ENCODE measurements around the gene ATP8B4.

ATP8B4 gene

DNA sequence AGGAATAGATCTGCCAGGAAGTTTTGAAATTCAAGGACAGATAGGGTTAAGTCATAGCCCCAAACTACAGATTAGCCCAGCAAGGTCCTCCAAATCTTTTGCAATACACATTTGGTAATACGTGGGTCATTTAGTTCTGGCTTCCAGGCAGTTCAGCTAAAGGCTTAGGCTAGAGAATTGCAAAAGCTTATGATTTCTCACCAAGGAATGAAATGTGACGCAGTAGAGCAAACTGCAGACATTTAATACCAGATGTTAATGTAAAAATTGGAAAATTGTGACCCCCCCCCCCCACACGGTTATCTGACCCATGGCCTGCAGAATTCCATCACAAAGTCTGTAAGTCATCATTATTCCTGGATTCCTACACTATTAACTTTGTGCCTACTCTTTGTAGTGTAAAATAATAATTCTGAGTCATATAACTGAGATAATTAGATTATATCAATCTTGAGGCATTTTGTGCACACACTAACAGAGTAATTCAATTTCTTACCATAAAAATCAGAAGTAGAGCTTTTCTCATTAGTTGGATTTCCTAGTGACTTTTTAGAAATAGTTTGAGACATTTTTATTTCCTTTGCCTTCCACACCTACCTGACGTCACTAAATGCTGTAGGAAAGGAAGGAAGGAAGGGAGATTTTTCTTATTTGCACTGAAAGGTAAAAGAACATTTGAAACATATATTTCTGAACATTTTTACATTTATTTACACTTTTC lies 263.0 kb downstream of the ATP8B4 start:
- no peak for DNase-seq (ENCODE audit: low read depth)

DNA sequence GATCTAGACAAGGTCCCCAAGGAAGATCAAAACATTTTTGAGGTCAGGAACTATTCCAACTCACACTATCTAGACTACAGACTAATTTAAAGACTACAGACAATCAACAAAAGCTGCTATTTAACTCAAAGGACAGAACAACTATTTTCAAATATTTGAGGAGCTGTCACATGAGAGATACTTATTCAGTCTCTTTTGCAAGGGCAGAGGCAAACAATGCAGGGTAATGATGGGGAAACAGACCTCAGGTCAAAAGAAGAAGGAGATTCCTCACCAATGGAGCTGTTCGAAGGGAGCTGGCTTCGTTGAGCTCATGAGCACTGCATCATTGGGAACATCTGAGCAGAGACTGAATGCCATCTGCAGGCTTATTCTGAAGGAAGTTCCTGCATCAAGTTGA lies 266.3 kb downstream of the ATP8B4 start:
- no peak for DNase-seq (ENCODE audit: low read depth)

DNA sequence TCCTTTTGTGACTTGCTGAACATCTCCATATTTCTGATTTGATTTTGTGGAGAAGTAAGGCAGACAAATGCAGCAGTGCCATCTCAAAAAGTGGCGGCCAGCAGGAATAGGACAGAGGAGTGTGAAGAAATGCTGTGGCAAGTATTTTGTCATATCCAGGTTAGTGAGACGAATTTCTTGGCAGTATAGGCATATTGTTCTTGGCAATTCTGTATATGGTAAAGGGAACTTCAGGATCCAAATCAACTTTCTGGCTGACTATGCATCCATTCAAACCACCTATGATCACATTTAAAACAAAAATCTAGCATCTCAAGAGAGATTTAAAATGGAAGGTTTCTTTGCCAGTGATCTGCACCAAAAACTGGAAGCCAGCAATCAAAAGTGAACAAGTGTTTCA lies 270.2 kb downstream of the ATP8B4 start:
- DNase-seq (ENCODE audit: low read depth), result no peak

DNA sequence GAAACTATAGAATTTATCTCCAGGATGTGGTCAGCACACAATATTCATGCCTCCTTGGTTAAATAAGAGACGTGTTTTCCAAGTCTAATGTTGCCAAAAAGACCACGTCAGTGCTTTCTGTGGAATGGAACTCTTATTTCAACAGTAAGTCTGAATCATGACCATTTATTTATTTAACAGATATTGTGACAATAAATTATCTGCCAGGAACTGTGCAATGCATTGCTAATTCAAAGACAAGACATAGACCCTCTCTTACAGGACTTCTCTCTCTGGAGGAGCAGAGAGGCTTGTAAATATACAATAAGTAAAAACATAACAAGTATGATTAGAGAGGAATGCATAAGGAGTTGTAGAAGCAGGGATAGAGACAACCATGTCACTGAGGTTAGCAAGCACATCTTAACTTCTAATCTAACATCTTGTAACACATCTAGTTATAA lies 270.7 kb downstream of the ATP8B4 start:
- no peak for DNase-seq (ENCODE audit: low read depth)

DNA sequence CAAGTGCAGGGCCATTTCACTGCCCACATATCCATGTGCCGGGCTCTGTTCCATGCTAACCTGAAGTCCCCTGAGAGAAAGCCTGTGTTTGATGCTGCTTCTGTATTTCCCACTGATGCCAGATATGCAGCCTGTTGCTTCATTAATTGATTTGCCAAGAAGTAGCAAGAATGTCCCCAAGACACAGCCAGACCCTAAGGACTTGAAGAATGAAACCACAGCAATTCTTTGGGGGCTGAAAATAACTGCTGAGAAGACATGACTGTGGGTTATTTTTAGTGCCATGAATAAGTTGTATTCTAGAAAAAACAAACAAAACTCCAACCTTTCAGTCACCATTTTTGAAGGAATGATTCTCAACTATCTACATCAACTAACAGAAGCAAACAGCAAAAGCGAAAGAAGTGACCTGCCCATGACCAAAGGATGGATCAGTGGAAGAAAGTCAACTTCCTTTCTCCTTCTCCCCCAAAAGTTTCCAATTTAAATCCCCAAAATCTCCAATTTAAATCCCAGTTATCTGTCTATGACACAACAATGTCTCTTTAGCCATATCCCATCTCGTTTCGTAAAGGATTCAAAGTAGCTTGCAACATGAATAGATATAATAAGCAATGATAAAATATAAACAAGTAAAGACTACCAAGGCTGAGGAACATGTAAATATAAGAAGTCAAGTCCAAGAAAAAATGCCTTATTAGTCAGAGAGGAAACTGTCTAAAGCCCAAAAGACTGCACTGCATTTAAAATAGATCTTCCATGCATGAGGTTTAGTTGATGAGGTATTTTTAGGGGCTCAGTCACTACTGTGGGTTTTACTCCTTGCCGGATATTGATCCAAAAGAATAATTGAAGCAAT lies 271.4 kb downstream of the ATP8B4 start:
- DNase-seq (ENCODE audit: low read depth), result no peak

DNA sequence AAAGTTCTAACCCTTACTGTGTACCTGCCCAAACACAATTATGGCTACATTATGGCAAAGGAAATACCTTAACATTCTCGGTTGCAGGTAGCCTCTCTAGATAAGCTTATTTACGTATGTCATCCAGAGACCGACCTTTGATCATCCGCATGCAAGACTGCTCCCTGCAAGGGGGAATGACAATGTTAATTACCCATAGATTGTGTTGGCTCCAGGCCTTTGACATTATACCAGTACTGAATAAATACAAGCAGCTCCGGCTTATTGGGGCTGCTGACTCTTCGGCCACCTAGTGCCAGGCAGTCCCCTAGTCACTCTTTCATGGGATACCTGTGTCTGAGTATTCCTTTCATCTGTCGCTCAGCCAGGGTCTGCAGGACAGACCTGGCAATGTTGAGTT lies 274.6 kb downstream of the ATP8B4 start:
- no peak for DNase-seq (ENCODE audit: low read depth)

DNA sequence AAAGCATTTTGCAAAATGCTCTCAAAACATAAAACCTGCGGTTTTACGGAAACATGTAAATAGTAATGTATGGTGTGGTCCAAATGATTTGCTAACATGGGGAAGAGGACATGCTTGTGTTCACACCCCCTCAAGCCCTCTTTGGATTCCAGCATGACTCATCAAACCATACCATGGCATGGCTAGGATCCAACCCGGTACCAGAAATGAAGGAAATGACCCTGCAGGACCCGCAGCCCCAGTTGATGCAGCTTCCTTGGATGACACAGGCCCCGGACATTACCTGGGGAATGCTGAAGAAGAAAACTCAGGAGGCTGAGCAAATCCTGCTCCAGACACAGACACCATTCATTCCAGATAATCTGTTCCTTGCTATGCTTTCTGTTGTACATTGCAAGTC lies 275.3 kb downstream of the ATP8B4 start:
- no peak for DNase-seq (ENCODE audit: low read depth)

DNA sequence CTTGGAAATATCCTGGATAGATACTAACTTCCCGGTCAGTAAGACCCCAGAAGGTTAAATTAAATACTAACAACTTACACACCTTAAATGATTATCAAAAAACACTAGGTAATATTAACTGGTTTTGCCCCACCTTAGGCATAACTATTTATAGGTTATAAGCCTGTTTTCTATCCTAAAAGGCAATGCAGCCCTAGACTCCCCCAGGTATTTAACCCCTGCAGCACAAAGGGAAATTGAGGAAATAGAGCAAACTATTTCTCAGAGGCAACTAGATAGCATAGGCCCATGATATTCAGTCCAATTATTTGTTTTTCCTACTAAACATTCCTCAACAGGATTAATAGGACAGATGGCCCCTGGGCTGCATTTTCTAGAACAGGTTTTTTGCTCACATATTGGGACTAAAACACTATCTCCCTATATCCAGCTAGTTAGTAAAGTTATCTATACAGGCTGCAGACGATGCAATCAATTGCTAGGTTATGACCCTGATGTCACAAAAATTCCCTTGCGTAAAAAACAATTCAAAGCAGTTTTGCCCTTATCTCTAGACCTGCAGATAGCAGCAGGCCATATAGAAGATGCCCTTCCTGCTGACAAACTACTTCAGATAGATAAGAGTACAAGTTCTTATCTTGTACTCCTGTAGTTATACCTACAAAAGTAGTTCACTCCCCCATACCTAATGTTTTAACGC lies 276.9 kb downstream of the ATP8B4 start:
- DNase-seq (ENCODE audit: low read depth), result no peak

GRCh38 chr15:49832511-49832910 lies 286.5 kb downstream of the ATP8B4 start:
- no peak for DNase-seq (ENCODE audit: low read depth)

DNA sequence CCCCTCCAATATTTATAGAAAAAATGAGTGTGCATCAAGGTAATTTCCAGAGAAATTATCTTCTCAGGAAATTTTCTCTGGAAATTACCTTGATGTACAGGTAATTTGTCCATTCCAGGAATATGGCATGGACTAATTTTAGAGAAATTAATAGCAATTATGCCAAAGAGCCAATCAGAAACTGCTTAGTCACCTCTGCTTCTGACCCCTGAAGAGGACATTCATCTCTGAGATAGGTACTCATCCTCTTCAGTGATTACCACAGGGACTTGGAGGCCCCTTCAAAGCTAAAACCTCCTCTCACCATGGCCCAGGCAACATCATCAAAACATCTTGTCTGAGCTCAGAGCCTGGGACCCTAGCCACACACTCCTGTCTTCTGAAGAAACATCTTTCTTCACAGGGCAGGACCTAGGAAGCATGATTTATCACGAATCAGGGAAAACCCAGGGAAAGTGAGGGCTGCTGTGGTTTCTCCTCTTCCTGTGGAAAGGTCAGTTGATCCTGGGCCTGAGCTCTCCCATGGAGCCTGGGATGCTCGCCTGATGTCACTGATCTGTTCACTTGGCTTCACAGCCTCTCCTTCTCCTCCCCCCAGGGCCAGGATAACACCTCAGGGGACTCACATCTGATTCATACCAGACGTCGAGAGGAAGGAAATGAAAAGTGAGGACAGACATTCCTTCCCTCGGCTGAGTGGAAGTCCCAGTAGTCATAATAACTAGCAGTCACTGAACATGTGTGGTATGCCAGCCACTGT lies 287.6 kb downstream of the ATP8B4 start:
- no peak for DNase-seq (ENCODE audit: low read depth)

DNA sequence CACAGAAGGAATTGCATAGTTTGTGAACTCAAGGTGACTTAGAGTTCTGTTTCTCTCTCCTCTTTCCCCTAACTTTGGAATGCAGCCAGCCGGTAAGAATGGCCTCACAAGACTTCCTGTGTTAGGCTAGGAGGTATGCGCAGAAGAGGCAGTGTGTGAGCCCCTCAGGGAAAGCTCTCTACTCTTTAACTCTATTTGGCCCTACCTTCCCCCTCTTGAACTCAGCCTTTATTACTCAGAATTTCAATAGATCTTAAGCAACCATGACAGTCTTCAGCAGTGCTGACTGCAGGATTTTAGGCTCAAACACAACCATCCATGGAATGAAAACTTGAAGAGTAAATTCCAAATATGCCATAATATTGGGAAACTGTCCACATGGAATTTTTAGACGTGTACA lies 288.6 kb downstream of the ATP8B4 start:
- no peak for DNase-seq (ENCODE audit: low read depth)

- no peak for DNase-seq (ENCODE audit: low read depth)
Measured at GRCh38 chr15:49827311-49827710, 291.7 kb downstream of the ATP8B4 start.

DNA sequence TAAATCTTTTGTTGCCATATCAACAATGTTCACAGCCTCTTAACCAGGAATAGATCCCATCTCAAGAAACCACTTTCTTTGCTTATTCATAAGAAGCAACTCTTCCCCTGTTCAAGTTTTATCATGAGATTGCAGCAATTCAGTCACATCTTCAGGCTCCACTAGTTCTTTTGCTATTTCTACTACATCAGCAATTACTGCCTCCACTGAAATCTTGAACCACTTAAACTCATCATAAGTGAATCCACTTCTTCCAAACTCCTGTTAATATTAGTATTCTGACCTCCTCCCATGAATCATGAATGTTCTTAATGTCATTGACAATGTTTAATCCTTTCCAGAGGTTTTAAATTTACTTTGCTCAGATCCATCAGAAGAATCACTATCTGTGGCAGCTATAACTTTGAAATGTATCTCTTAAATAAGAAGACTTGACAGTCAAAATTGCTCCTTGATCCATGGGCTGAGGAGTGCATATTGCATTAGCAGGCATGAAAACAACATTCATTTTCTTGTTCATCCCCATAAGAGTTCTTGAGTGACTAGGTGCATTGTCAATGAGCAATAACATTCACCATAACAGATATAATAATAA lies 292.3 kb downstream of the ATP8B4 start:
- DNase-seq (ENCODE audit: low read depth), result no peak

GRCh38 chr15:49824775-49825099 lies 294.3 kb downstream of the ATP8B4 start:
- DNase-seq (ENCODE audit: low read depth), result no peak

- DNase-seq (ENCODE audit: low read depth), result no peak
Measured at GRCh38 chr15:49823987-49824774, 294.9 kb downstream of the ATP8B4 start.

DNA sequence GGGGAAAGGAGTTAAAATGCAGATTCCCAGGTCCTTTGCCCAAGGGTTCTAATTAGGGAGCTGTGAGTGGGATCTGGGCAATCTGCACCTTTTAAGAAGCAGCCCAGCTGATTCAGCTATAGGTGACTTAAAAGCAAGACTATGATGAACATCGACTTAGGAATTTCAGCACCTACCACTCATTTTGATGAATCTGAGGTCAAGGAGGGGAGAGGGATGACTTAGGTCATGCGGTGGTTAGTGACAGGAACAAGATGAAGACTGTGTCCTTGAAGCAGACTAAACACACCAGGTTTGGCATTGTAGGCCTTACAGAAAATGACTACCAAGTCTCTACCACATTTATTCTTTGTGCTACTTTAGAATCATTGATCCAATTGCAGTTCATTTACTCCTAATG lies 301.9 kb downstream of the ATP8B4 start:
- no peak for DNase-seq (ENCODE audit: low read depth)

DNA sequence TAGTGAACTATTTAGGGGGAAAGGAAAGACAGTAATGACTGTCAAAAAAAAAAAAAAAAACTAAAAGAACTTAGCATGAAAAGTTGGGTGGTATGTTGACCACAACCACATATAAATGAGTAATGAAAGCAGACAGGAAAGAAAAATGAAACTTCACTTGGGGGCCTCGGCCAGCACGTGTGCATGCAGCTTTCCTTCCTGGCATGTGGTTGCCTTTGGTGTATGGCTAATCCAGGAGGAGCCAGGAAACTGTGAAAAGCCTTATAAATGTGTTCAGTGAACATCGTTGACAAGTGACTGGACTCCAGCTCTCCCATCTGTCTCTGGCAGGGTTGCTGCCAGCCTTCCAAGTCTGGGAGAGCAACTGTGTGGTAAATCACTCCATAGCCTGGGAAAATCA lies 303.1 kb downstream of the ATP8B4 start:
- DNase-seq (ENCODE audit: low read depth), result no peak

DNA sequence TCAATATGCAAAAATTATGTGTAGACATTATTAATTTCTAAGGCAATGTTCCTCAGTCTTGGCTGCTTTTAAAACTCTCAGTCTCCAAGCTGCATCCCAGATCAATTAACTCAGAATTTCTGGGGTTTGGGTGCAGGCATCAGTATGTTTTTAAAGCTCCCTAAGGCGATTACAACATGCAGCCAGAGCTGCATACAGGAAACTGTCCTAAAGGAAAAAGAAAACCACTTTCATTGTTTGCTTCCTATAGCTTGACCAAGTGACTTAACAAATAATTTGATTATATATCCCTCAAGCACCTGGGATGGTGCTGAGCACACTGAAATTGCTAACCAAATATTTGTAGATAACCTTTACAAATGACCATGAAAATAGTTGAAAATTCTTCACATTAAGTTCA lies 303.5 kb downstream of the ATP8B4 start:
- DNase-seq (ENCODE audit: low read depth), result no peak

- no peak for DNase-seq (ENCODE audit: low read depth)
Measured at GRCh38 chr15:49814709-49815108, 304.3 kb downstream of the ATP8B4 start.

- no peak for DNase-seq (ENCODE audit: low read depth)
Measured at GRCh38 chr15:49813625-49814024, 305.4 kb downstream of the ATP8B4 start.

GRCh38 chr15:49810720-49811119 lies 308.3 kb downstream of the ATP8B4 start:
- no peak for DNase-seq (ENCODE audit: low read depth)
